ACC112 (cell line): Measurements from ENCODE around the gene ZBTB44.
A peak's percentile ranks its signal among the peaks of the same experiment; 100 is the strongest.
"Not testable (repeated sequence)": the region's sequence is repeated elsewhere in the genome, so short reads cannot be mapped to it uniquely, and the experiment has no call there.

Source experiments
- H2AFZ ChIP-seq: fragments of 200-600 bp; sonication (generic); one replicate; pipeline ENCODE4 v1.6.0; 2017; ENCODE audit warnings: antibody characterized with exemption, low read length; ENCODE audit not compliant: unreplicated experiment
- H3K27ac ChIP-seq: fragments of 200-600 bp; sonication (generic); 2 replicates; pipeline ENCODE4 v1.5.1; 2014; ENCODE audit warnings: low read depth, mild to moderate bottlenecking, antibody characterized with exemption, low read length, moderate library complexity
- H3K27me3 ChIP-seq: fragments of 200-600 bp; sonication (generic); 2 replicates; pipeline ENCODE4 v1.6.1; 2014; ENCODE audit warnings: mild to moderate bottlenecking, antibody characterized with exemption, low read length, moderate library complexity, mixed read lengths; ENCODE audit not compliant: insufficient read depth
- H3K36me3 ChIP-seq: fragments of 200-600 bp; sonication (generic); 2 replicates; pipeline ENCODE4 v1.6.1; 2016; ENCODE audit warnings: mild to moderate bottlenecking, antibody characterized with exemption, low read length, moderate library complexity, mixed read lengths; ENCODE audit not compliant: insufficient read depth
- H3K4me1 ChIP-seq: fragments of 200-600 bp; sonication (generic); one replicate; pipeline ENCODE4 v1.6.1; 2016; ENCODE audit warnings: low read length, mixed read lengths; ENCODE audit not compliant: insufficient read depth, unreplicated experiment, control insufficient read depth
- H3K4me3 ChIP-seq: fragments of 200-600 bp; sonication (generic); 2 replicates; pipeline ENCODE4 v1.5.1; 2014; ENCODE audit warnings: mild to moderate bottlenecking, low read depth, low read length
- H3K79me2 ChIP-seq: fragments of 200-600 bp; sonication (generic); one replicate; pipeline ENCODE4 v1.6.0; 2016; ENCODE audit warnings: low read length; ENCODE audit not compliant: control insufficient read depth, unreplicated experiment, insufficient read depth

Gene ZBTB44, protein sequence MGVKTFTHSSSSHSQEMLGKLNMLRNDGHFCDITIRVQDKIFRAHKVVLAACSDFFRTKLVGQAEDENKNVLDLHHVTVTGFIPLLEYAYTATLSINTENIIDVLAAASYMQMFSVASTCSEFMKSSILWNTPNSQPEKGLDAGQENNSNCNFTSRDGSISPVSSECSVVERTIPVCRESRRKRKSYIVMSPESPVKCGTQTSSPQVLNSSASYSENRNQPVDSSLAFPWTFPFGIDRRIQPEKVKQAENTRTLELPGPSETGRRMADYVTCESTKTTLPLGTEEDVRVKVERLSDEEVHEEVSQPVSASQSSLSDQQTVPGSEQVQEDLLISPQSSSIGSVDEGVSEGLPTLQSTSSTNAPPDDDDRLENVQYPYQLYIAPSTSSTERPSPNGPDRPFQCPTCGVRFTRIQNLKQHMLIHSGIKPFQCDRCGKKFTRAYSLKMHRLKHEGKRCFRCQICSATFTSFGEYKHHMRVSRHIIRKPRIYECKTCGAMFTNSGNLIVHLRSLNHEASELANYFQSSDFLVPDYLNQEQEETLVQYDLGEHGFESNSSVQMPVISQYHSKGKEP

DNA sequence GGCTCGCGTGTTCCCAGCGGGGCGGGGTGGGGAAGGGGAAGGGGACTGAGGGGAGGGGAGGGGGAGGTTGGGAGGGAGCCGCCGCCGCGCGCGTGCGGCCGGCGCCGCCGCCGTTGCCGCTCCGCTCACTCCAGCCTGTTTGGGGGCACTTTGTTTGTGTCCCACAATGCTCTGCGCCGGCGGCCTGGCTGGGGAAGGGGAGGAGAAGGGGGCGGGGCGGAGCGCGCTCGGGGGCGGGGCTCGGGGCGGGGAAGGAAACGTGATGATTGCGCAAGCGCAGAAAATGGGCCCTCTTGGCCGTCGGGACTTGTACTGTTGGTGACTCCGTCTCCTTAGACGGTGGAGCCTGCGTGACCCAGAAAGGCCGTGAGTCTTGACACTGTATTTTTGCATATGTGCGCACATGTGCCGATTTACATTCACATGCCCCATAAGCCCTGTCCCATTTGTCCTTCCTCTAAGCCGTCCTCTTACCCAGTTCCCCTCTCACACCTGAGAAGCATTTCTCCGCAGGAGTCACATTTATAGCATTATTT is at the start of gene ZBTB44:
ZBTB44 (minus strand) TSS at position 168 of the 536 bp plus-strand sequence. CDS start 53,044 bp downstream, outside the sequence.
- Histone ChIP-seq H3K79me2 (peaks cover 31% of the 10 kb centered on the region), H3K4me3 (peak within 1 kb of the TSS; percentile 81), H3K4me1 (peaks cover 21% of the 10 kb centered on the region), H3K27me3 (no peaks in the 10 kb centered on the region), H3K36me3 (no peaks in the 10 kb centered on the region), H2AFZ (peak within 1 kb of the TSS; percentile 98), H3K27ac (peak within 1 kb of the TSS; percentile 50; the same call in 1 of the 2 replicates)

GRCh38 chr11:130359419-130359818 is 44.7 kb upstream of the ZBTB44 start:
- no peaks in the 10 kb centered on the region for H3K36me3 ChIP-seq
- H3K4me1 ChIP-seq, result no peaks in the 10 kb centered on the region
- no peaks in the 10 kb centered on the region for H3K79me2 ChIP-seq
- peaks cover 13% of the 10 kb centered on the region for H3K27me3 ChIP-seq
- H3K27ac ChIP-seq, result no peak overlapping the region
- no peak overlapping the region for H3K4me3 ChIP-seq
- no peak overlapping the region for H2AFZ ChIP-seq

GRCh38 chr11:130358398-130358797 is 43.7 kb upstream of the ZBTB44 start:
- Histone ChIP-seq H3K36me3 (no peaks in the 10 kb centered on the region), H2AFZ (no peak overlapping the region), H3K27me3 (peaks cover 15% of the 10 kb centered on the region), H3K4me3 (no peak overlapping the region), H3K4me1 (no peaks in the 10 kb centered on the region), H3K27ac (no peak overlapping the region), H3K79me2 (no peaks in the 10 kb centered on the region)

GRCh38 chr11:130347261-130347660 is 32.5 kb upstream of the ZBTB44 start:
- Histone ChIP-seq H3K36me3 (no peaks in the 10 kb centered on the region), H3K4me1 (no peaks in the 10 kb centered on the region), H3K4me3 (no peak overlapping the region), H2AFZ (no peak overlapping the region), H3K27ac (no peak overlapping the region), H3K27me3 (peaks cover 16% of the 10 kb centered on the region; the same call in 1 of the 2 replicates), H3K79me2 (no peaks in the 10 kb centered on the region)

DNA sequence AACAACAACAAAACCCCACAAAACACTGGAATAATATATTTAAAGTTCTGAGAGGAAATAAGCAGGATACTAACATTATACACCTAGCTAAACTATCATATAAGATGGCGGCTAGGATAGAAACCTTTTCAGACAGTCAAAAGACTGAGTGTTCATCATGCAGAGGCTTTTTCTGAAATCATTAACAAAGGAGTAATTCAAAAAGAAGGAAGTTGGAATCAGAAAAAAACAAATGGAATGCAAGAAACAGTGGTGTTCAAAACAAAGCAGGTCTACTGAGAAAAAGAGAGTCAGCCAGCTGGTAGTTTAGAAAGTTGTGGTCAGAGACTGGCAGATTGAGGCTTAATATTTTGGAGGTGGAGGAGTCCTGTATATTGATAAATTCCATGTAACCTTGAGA is 30.1 kb upstream of the ZBTB44 start:
- Histone ChIP-seq H3K4me3 (no peak overlapping the region), H3K27ac (no peak overlapping the region), H2AFZ (no peak overlapping the region), H3K27me3 (peaks cover 24% of the 10 kb centered on the region; the same call in 1 of the 2 replicates), H3K4me1 (no peaks in the 10 kb centered on the region), H3K79me2 (no peaks in the 10 kb centered on the region), H3K36me3 (no peaks in the 10 kb centered on the region)

DNA sequence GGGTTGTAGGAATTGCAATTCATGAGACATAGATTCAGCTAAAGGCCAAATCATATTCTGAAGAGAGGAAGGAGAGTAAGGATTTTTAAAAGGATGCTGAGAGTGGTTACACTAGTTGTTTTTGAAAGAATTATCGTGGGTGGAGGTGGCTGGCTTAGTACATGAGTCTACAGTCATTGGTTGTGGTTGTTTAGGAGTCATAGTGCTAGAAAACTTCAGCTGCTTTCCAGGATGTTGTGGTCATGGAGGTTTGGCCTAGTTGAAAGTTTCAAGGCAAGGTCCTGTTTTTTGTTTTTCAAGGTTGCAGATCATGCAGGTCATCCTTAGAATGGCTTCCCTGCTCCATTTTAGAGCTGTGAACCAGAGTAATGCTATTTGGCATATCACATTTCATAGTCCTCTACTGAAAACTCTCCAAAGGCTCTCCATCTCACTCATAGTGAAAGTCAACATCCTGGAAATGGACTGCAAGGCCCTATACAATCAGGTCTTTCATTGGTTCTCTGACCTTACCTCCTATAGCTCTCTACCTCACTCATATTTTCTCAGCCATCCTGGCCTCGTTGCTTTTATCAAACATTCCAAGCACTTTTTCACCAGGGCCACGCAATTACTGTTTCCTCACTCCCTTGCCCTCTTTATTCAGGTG is 26.1 kb upstream of the ZBTB44 start:
- Histone ChIP-seq H3K36me3 (no peaks in the 10 kb centered on the region), H3K27me3 (peaks cover 27% of the 10 kb centered on the region; the same call in 1 of the 2 replicates), H3K79me2 (no peaks in the 10 kb centered on the region), H3K4me1 (no peaks in the 10 kb centered on the region), H2AFZ (no peak overlapping the region), H3K4me3 (no peak overlapping the region), H3K27ac (no peak overlapping the region)

DNA sequence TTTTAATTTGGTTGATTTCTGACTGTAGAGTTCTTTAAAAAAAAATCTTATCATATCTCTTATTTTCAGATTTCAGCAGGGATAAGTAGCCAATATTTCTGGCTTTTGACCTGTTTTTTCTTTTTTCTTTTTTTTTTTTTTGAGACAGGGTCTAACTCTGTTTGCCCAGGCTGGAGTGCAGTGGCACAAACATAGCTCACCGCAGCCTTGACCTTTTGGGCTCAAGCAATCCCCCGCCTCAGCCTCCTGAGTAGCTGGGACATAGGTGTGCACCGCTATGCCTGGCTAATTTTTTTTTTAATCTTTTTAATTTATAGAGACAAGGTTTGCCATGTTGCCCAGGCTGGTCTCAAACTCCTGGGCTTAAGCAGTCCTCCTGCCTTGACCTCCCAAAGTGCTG is 23.9 kb upstream of the ZBTB44 start:
- Histone ChIP-seq H3K79me2 (no peaks in the 10 kb centered on the region), H3K36me3 (no peaks in the 10 kb centered on the region), H3K27ac (no peak overlapping the region), H2AFZ (no peak overlapping the region), H3K4me3 (no peak overlapping the region), H3K27me3 (peaks cover 22% of the 10 kb centered on the region; the same call in 1 of the 2 replicates), H3K4me1 (no peaks in the 10 kb centered on the region)

DNA sequence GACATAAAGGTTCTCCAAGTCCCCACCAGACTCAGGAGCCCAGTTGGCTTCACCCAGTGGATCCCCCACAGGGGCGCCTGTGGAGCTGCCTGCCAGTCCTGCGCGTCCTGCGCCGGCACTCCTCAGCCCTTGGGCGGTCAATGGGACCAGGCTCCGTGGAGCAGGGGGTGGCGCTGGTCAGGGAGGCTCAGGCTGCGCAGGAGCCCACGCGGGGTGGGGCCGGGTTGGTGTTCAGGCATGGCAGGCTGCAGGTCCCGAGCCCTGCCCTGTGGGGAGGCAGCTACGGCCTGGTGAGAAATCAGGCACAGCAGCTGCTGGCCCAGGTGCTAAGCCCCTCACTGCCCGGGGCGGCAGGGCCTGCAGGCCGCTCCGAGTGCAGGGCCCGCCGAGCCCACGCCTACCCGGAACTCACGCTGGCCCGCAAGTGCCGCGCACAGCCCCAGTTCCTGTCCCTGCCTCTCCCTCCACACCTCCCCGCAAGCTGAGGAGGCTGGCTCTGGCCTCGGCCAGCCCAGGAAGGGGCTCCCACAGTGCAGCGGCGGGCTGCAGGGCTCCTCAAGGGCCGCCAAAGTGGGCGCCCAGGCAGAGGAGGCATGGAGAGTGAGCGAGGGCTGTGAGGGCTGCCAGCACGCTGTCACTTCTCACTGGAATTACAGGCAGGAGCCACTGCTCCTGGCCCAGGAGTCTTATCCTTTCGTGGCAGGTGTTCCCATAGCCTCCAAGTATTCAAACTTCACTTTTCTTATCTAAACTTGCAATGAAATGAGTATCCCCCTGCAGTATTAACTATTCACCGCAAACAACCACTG is 22.8 kb upstream of the ZBTB44 start:
- Histone ChIP-seq H3K4me3 (no peak overlapping the region), H3K36me3 (no peaks in the 10 kb centered on the region), H3K4me1 (no peaks in the 10 kb centered on the region), H3K27ac (no peak overlapping the region), H3K79me2 (no peaks in the 10 kb centered on the region), H2AFZ (no peak overlapping the region), H3K27me3 (peaks cover 16% of the 10 kb centered on the region; the same call in 1 of the 2 replicates)

- not testable (repeated sequence) for H3K4me1 ChIP-seq, H3K27ac ChIP-seq, H3K4me3 ChIP-seq, H3K36me3 ChIP-seq, H3K79me2 ChIP-seq, H3K27me3 ChIP-seq, H2AFZ ChIP-seq
These were observed 16.7 kb upstream of the ZBTB44 start for GRCh38 chr11:130331397-130331796.

GRCh38 chr11:130330101-130330684 is 15.5 kb upstream of the ZBTB44 start:
- no peak overlapping the region for H2AFZ ChIP-seq
- no peaks in the 10 kb centered on the region for H3K79me2 ChIP-seq
- H3K27ac ChIP-seq, result no peak overlapping the region
- H3K36me3 ChIP-seq, result no peaks in the 10 kb centered on the region
- H3K4me1 ChIP-seq, result no peaks in the 10 kb centered on the region
- no peaks in the 10 kb centered on the region for H3K27me3 ChIP-seq
- H3K4me3 ChIP-seq, result no peak overlapping the region
